Measurements from ENCODE around the gene PDGFA. TPM values are rescaled to one million over a fixed set of nuclear protein-coding genes. Genes with fewer than 3 reads are reported as not detected.
A peak's percentile ranks its signal among the peaks of the same experiment; 100 is the strongest.

PDGFA gene
- total and polyA plus RNA-seq, 5 donors, result 18.3 to 44.3 (median 33.0) TPM

- no peak overlapping the region for H3K4me3 ChIP-seq (ENCODE audit: low read length)
- intact Hi-C loops (cut with DNase I), result no loop called here
- DNase-seq, result peak; percentile 29 to 68 (median 61)
- no peaks in the 10 kb centered on the region for H3K9me3 ChIP-seq (ENCODE audit: control insufficient read depth, low read length)
- no peaks in the 10 kb centered on the region for H3K27me3 ChIP-seq (ENCODE audit: control insufficient read depth, insufficient read depth)
- no peaks in the 10 kb centered on the region for H3K4me1 ChIP-seq (ENCODE audit: control insufficient read depth, insufficient read depth, low read length)
- peak; percentile 37 to 52 for ATAC-seq
- WGBS, result 22% methylated on average over 30 of the region's 30 CpGs
- H3K27ac ChIP-seq (ENCODE audit: low read length), result no peak overlapping the region
Measured at GRCh38 chr7:452226-452751, 67.4 kb downstream of the PDGFA start.

GRCh38 chr7:451255-452225 lies 68.1 kb downstream of the PDGFA start:
- intact Hi-C loops (cut with DNase I), result no loop called here
- H3K4me1 ChIP-seq (ENCODE audit: control insufficient read depth, insufficient read depth, low read length), result no peaks in the 10 kb centered on the region
- WGBS, result 54% methylated on average over 24 of the region's 24 CpGs
- H3K27ac ChIP-seq (ENCODE audit: low read length), result no peak overlapping the region
- no peaks in the 10 kb centered on the region for H3K27me3 ChIP-seq (ENCODE audit: control insufficient read depth, insufficient read depth)
- no peak overlapping the region for H3K4me3 ChIP-seq (ENCODE audit: low read length)
- no peaks in the 10 kb centered on the region for H3K9me3 ChIP-seq (ENCODE audit: control insufficient read depth, low read length)
- DNase-seq, result peak; percentile 11 to 63 (median 18)
- no peak for ATAC-seq

GRCh38 chr7:450741-451140 lies 68.9 kb downstream of the PDGFA start:
- ATAC-seq, result no peak
- Histone ChIP-seq H3K4me3 (ENCODE audit: low read length) (no peak overlapping the region), H3K27ac (ENCODE audit: low read length) (no peak overlapping the region), H3K4me1 (ENCODE audit: control insufficient read depth, insufficient read depth, low read length) (no peaks in the 10 kb centered on the region), H3K9me3 (ENCODE audit: control insufficient read depth, low read length) (no peaks in the 10 kb centered on the region), H3K27me3 (ENCODE audit: control insufficient read depth, insufficient read depth) (no peaks in the 10 kb centered on the region)
- peak; percentile 2 to 31 (median 28) for DNase-seq
- intact Hi-C loops (cut with DNase I), result no loop called here
- WGBS, result 71% methylated on average over 10 of the region's 10 CpGs

GRCh38 chr7:450036-450435 lies 69.6 kb downstream of the PDGFA start:
- intact Hi-C loops (cut with DNase I), result no loop called here
- 90% methylated on average over 11 of the region's 11 CpGs for WGBS
- Histone ChIP-seq H3K9me3 (ENCODE audit: control insufficient read depth, low read length) (no peaks in the 10 kb centered on the region), H3K4me3 (ENCODE audit: low read length) (no peak overlapping the region), H3K27ac (ENCODE audit: low read length) (no peak overlapping the region), H3K27me3 (ENCODE audit: control insufficient read depth, insufficient read depth) (no peaks in the 10 kb centered on the region), H3K4me1 (ENCODE audit: control insufficient read depth, insufficient read depth, low read length) (no peaks in the 10 kb centered on the region)
- DNase-seq (peak; percentile 0 to 25 (median 21)), ATAC-seq (no peak)

- ATAC-seq, result no peak
- Histone ChIP-seq H3K4me3 (ENCODE audit: low read length) (no peak overlapping the region), H3K27me3 (ENCODE audit: control insufficient read depth, insufficient read depth) (no peaks in the 10 kb centered on the region), H3K4me1 (ENCODE audit: control insufficient read depth, insufficient read depth, low read length) (no peaks in the 10 kb centered on the region), H3K27ac (ENCODE audit: low read length) (no peak overlapping the region), H3K9me3 (ENCODE audit: control insufficient read depth, low read length) (no peaks in the 10 kb centered on the region)
- DNase-seq, result peak; percentile 2 to 16 (median 15)
- intact Hi-C loops (cut with DNase I), result no loop called here
- WGBS, result 71% methylated on average over 17 of the region's 17 CpGs
Measured at GRCh38 chr7:449324-450019, 70.2 kb downstream of the PDGFA start.

GRCh38 chr7:447523-447922 lies 72.1 kb downstream of the PDGFA start:
- Histone ChIP-seq H3K27me3 (ENCODE audit: control insufficient read depth, insufficient read depth) (no peaks in the 10 kb centered on the region), H3K9me3 (ENCODE audit: control insufficient read depth, low read length) (no peaks in the 10 kb centered on the region), H3K4me3 (ENCODE audit: low read length) (no peak overlapping the region), H3K27ac (ENCODE audit: low read length) (no peak overlapping the region), H3K4me1 (ENCODE audit: control insufficient read depth, insufficient read depth, low read length) (no peaks in the 10 kb centered on the region)
- peak in 1 of 3 donors; percentile 1 for DNase-seq
- intact Hi-C loops (cut with DNase I), result no loop called here
- WGBS, result 85% methylated on average over 9 of the region's 9 CpGs
- ATAC-seq, result no peak

Other genes with a start within 250 kb of the PDGFA start
- gene FOXL3, start 229.7 kb downstream of the PDGFA start, total RNA-seq, result not detected
- not detected for gene FOXL3, start 229.7 kb downstream of the PDGFA start, polyA plus RNA-seq
- 10 to 100 TPM; 12.0 to 20.7 (median 16.1) TPM for gene DNAAF5, start 206.9 kb upstream of the PDGFA start, total RNA-seq
- gene DNAAF5, start 206.9 kb upstream of the PDGFA start, polyA plus RNA-seq, result 10.2 TPM
- 10 to 100 TPM; 22.6 to 38.3 (median 25.1) TPM for gene PRKAR1B, start 207.4 kb upstream of the PDGFA start, total RNA-seq
- 20.7 TPM for gene PRKAR1B, start 207.4 kb upstream of the PDGFA start, polyA plus RNA-seq

Measured in right cardiac atrium (tissue), 5 donors.